ENCODE data around the gene PPIE.
A peak's percentile ranks its signal among the peaks of the same experiment; 100 is the strongest.
"Not testable (repeated sequence)": the region's sequence is repeated elsewhere in the genome, so short reads cannot be mapped to it uniquely, and the experiment has no call there.

The PPIE gene

GRCh38 chr1:39777896-39778295 is 39.2 kb downstream of the PPIE start:
- not testable (repeated sequence) for DNase-seq (ENCODE audit: low read depth)

GRCh38 chr1:39778463-39779099 is 39.9 kb downstream of the PPIE start:
- DNase-seq (ENCODE audit: low read depth), result not testable (repeated sequence)

- DNase-seq (ENCODE audit: low read depth), result no peak
These were observed 40.5 kb downstream of the PPIE start for GRCh38 chr1:39779137-39779536.

GRCh38 chr1:39779821-39780220 is 41.1 kb downstream of the PPIE start:
- DNase-seq (ENCODE audit: low read depth), result no peak

- DNase-seq (ENCODE audit: low read depth), result no peak
These were observed 42.6 kb downstream of the PPIE start for GRCh38 chr1:39781349-39781715.

DNA sequence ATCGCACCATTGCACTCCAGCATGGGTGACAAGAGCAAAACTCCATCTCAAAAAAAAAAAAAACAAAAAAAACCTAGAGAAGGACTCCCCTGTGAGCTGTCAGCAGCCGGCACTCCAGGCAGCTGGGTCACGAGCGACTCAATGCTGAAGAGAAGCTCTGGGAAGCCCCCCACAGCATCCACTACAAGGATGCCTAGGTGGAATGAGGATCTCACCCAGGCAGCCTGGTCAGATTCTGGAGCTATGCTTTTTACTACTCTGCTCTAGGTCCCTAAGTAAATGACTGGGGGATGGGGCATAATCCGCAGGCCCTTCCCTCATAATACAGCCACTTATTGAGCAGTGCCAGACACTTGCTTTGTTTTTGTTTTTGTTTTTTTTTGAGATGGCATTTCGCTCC is 43.4 kb downstream of the PPIE start:
- DNase-seq (ENCODE audit: low read depth), result no peak

DNA sequence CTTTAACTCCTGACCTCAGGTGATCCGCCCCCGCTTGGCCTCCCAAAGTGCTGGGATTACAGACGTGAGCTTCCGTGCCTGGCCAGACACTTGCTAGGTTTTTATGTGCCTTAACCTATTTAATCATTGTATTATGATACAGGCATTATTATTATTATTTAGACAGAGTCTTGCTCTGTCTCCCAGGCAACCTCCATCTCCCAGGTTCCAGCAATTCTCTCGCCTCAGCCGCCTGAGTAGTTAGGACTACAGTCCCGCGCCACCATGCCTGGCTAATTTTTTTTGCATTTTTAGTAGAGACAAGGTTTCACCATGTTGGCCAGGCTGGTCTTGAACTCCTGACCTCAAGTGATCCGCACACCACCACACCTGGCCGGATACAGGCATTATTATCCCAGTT is 44.0 kb downstream of the PPIE start:
- DNase-seq (ENCODE audit: low read depth), result not testable (repeated sequence)

- not testable (repeated sequence) for DNase-seq (ENCODE audit: low read depth)
These were observed 47.8 kb downstream of the PPIE start for GRCh38 chr1:39786303-39787107.

DNA sequence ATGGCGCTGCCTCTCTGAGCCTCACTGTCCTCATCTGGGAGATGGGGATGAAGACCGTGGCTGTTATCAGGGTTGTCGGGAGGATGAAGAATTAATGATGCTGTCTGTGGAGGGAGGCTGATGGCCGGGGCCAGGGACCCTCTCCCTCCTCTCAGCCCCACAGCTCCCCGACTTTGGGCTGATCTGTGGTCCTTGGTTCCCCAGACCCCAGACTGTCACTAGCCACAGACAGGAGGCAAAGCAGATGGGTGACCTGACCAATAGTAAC is 48.4 kb downstream of the PPIE start:
- DNase-seq (ENCODE audit: low read depth), result not testable (repeated sequence)

DNA sequence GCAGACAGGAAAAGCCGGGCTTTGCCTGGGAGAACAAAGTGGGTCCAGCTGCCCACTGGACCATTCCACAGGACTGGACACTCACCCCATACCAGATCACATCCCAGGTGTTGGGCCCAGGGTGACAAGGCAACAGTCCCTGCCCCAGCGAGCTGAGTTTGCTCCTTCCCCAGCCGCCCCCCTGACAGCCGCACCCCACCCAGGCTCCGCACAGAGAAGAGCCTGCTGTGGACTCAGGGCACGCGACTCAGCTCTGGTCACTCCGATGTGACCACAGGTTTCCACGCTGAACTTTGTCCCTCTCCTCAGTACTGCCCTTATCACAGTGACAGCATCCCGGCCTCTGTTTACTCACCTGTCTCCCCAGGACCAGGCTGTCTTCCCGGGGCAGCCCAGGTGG is 48.8 kb downstream of the PPIE start:
- no peak for DNase-seq (ENCODE audit: low read depth)

DNA sequence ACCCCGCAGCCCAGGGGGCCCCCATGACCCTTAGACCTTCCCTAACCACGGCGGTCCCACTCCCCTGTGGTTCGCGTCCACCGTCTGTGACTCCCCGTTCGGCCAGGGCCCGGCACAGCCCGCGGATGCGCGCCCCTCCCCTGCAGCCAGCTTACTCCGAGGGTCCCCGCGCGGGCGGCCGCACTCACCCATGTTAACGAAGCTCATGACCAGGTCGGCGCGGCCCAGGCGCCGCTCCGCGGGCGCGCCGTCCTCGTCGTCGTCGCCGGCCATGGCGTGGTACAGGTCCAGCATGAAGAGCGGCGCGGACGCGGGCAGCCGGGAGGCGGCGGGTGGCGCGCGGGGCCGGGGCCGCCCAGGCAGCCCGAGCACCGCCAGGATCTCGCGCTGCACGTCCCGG is 49.3 kb downstream of the PPIE start:
- DNase-seq (ENCODE audit: low read depth), result not testable (repeated sequence)

DNA sequence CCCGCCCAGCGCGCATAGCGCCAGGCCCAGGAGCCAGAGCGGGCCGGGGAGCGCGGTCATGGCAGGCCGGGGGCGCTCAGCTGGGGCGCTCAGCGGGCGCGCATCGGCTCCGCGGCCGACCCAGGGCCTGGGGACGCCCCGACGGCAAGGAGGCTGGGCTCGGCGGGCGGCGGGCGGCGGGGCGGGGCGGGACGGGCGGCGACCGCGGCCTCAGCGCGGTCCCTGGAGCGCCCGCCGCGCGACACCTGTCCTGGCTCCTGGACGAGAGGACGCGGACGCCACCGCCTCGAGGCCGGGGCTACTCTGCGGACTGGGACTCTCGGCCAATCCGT is 49.7 kb downstream of the PPIE start:
- no peak for DNase-seq (ENCODE audit: low read depth)

- peak; percentile 24 for DNase-seq (ENCODE audit: low read depth)
These were observed 50.3 kb downstream of the PPIE start, which contains the start of gene BMP8B for GRCh38 chr1:39788758-39789570. BMP8B (minus strand) TSS chr1:39788865; CDS start chr1:39788485, 380 bp downstream.

DNA sequence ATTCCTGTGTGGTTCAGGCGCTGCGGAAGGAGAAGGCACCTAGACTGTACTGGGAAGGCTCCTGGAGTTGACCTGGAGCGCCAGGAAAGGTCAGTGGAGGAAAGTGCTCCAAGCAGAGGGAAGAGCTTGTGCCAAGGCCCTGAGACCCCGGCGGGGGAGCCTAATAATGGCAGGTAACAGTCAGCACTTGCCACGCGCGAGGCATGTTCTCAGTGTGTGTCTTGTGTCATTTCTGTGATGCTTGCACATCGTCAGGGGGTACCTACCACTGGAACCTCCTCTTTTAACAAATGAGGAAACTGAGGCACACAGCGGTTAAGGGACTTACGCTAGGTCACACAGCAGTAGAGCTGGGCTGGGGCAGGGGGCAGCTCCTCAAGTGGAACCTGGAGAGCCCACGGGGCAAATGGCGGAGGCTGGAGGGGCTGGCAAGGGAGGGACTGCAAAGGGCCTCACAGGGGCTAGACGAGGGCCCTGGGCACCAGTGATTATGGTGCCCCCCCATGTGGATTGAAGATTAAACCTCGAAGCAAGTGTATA is 51.0 kb downstream of the PPIE start:
- DNase-seq (ENCODE audit: low read depth), result no peak

DNA sequence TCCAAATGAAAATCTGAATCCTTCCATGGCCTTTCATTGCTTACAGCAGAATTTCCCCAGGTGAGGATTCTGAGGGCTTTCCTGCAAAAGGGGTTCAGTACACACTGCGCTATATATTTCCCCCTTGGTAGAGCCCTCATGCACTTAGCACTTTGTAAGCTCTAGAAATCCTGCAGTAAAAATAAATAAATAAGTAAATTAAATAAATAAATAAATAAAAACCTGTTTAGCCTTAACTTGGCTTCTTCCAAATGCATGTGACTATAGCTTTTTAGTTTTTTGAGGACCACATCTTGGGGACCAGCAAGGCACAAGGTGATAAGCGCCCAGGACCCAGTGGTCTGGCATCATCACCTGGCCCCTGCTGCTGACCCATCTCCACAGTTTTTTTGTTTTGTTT is 53.2 kb downstream of the PPIE start:
- DNase-seq (ENCODE audit: low read depth), result no peak

DNA sequence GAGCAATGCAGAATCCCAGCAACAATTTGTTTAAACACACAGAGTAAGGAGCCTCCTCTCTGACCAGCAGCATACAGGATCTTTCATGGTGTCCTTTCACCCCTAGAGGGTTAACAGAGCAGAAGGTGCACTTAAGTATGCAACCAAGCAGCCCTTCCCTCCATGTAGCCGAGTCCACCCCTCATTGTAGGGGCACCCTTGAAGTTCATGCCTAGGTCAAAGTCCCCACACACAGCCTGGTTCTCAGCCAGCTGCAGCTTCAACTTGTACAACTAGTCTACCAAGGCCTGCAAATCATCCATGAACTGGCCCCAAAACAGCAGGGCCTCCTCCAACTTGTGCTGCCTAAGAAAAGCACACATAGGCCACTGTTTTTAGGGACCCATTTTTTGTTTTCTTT is 57.0 kb downstream of the PPIE start:
- no peak for DNase-seq (ENCODE audit: low read depth)

DNA sequence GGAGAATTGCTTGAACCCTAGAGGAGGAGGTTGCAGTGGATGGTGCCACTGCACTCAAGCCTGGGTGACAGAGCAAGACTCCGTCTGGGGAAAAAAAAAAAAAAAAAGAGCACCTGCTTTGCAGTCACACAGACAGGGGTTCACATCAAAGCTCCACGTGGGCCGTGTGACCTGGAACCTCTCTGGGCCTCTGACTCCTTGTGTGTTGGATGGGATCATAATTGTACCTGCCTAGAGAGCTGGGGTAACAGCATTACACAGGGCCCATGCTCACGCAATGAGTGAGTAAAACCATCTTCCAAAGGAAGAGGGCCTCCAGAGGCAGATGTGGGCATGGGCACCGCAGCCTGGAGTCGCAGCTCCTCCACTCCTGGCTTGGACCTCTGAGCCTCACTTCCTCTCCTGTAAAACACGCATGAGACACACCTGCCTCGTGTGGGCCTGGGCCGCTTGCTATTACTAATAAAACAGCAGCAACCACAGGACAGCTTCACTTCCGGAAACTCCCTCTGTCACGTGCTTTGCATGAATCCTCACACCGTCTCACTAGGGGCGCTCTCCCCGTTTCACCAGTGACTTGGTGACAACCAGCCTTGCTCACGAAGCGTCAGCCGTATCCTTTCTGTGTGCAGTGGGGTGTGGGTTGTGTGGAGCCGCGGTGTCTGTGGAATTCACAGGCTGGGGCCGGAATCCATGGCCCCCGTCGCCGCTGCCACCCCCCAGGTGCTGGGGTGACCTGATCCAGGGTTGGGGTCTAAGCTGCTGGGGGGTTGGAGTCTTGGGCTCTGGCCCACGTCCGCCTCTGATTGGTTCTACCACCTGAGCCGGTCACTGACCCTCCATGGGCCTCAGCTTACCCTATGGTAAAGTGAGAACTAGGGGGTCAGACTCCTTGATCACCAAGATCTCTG is 60.4 kb downstream of the PPIE start:
- DNase-seq (ENCODE audit: low read depth), result peak; percentile 78

DNA sequence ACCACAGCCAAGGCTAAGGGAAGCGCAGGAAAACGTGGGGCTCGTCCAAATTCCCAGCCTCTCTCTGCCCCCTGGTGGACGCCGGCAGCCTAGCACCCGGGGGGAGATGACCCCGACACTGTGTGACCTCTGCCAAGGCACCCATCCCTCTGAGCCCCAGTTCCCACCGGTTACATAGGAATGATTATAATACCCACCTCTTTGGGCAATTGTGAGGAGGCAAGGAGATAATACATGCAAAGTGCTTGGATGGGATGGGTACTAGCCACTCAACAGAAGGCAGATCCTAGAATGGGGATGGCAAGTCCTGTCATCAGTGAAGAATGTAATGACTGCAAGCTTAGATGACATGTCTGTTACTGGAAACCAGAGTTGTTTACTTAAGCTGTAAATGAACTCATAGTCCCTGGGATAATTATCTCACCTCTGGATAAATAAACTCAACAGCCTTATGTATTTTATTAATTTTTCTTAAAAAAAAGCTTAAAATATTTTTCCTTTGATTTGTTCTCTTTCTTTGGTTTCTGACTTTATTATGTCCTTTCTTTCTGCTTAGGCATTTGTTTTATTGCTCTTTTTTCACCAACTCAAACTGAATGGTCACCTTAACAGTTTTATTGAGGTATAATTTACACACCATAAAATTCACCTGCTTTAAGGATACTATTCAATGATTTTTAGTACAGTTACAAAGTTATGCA is 61.2 kb downstream of the PPIE start:
- peak; percentile 91 for DNase-seq (ENCODE audit: low read depth)

DNA sequence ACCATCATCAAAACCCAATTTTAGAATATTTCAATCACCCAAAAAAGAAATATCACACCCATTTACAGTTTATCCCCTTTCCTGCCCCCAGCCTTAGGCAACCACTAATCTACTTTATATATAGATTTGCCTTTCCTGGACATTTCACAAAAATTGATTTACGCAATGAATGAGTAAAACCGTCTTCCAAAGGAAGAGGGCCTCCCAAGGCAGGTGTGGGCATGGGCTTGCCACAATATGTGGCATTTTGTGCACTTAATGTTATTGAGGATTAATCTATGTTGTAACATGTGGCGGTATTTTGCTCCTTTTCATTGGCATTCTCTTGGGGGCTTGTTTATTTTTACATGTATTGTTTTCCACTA is 61.8 kb downstream of the PPIE start:
- DNase-seq (ENCODE audit: low read depth), result no peak

- no peak for DNase-seq (ENCODE audit: low read depth)
These were observed 64.0 kb downstream of the PPIE start for GRCh38 chr1:39802496-39803260.

GRCh38 chr1:39805385-39805784 is 66.7 kb downstream of the PPIE start:
- no peak for DNase-seq (ENCODE audit: low read depth)
